ENCODE results near the gene ZBTB49.
"Not testable (repeated sequence)": the region's sequence is repeated elsewhere in the genome, so short reads cannot be mapped to it uniquely, and the experiment has no call there.

ZBTB49 gene

DNA sequence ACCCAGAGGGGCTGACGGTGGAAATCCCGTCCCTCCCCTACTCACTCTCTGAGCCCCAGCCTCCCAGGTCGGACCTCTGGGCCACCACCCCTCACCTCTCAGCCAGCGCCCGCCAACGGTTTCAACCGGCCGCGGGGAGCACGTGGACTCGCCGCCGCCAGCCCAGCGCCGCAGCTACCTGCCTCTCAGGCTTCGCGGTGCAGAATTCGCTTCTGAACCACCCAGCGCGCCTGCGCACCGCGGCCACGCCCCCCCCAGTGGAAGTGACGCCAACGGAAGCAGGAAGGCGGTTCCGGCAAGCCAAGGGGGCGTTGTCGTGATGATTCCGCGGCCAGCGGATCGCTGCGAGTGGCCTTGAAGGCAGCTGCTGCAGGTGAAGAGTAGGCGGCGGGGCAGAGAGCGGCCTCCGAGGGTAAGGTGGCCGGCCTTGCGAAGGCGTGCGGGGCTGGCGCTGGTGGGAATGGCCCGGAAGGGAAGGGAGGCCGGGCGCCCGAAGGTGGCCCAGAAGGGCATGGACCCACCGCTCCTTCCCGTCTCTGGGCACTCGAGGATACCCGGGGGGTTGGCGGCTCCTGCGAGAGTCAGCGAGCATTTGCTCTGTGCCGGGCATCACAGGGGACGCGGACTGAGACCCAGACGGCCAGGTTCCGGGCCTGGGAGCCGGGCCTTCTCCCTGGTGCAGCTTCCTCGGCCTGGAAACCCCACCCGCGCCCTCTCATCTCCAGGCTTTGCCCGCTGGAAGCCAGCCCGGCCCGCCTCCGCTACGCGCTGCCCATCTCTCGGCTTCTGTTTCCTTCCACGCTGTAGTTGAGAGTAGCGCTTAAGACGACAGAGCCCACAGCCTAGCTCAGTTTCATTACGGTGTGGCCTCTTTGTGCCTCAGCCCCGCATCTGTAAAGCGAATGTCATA is at the start of gene ZBTB49, which contains the start of gene LYAR:
Gene ZBTB49, plus strand, starts transcription at position 311 of the 910 bp plus-strand sequence. CDS start 9,695 bp downstream, outside the sequence.
Gene LYAR, minus strand, starts transcription at position 214 of the 910 bp plus-strand sequence. CDS start 6,412 bp downstream, outside the sequence.
- Mint-ChIP-seq H3K27ac (peak within 1 kb of the TSS; percentile 91), H3K4me1 (peaks cover 57% of the 10 kb centered on the region), H3K36me3 (peaks cover 28% of the 10 kb centered on the region), H3K4me3 (peak within 1 kb of the TSS; percentile 93), H3K9me3 (no peaks in the 10 kb centered on the region)
- peak; percentile 97 to 99 for DNase-seq (ENCODE audit: low spot score in 2 of 2)
- peak; percentile 95 for ATAC-seq

DNA sequence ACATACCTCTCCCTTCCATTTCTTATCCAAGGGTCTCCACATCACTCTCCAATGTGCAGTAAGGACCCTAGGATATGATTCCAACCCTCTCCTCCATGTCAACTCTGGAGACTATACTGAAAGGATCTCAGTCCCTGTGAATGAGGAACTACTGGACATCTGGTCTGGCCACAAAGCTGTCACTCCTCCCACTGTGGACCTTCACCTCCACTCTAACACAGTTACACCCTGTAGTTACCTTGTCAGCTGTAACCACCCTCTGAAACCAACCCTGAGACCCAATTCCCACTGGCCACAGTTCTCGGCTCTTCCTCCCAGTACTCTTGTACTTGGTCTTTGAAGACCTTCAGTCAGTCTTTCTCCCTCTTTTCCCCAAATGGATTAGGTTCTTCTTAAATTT is 44.9 kb upstream of the ZBTB49 start:
- peaks cover 30% of the 10 kb centered on the region for H3K4me1 Mint-ChIP-seq
- no peak overlapping the region for H3K4me3 Mint-ChIP-seq
- H3K36me3 Mint-ChIP-seq = peaks cover 70% of the 10 kb centered on the region
- H3K9me3 Mint-ChIP-seq = no peaks in the 10 kb centered on the region
- no peak overlapping the region for H3K27ac Mint-ChIP-seq
- ATAC-seq (no peak), DNase-seq (ENCODE audit: low spot score in 2 of 2) (no peak)

GRCh38 chr4:4247696-4248028 is 42.4 kb upstream of the ZBTB49 start:
- Mint-ChIP-seq H3K4me1 (peaks cover 30% of the 10 kb centered on the region), H3K27ac (peak overlapping the region; percentile 98), H3K36me3 (peaks cover 45% of the 10 kb centered on the region), H3K9me3 (no peaks in the 10 kb centered on the region), H3K4me3 (peak overlapping the region; percentile 92)
- DNase-seq (ENCODE audit: low spot score in 2 of 2) (no peak), ATAC-seq (peak; percentile 11)

DNA sequence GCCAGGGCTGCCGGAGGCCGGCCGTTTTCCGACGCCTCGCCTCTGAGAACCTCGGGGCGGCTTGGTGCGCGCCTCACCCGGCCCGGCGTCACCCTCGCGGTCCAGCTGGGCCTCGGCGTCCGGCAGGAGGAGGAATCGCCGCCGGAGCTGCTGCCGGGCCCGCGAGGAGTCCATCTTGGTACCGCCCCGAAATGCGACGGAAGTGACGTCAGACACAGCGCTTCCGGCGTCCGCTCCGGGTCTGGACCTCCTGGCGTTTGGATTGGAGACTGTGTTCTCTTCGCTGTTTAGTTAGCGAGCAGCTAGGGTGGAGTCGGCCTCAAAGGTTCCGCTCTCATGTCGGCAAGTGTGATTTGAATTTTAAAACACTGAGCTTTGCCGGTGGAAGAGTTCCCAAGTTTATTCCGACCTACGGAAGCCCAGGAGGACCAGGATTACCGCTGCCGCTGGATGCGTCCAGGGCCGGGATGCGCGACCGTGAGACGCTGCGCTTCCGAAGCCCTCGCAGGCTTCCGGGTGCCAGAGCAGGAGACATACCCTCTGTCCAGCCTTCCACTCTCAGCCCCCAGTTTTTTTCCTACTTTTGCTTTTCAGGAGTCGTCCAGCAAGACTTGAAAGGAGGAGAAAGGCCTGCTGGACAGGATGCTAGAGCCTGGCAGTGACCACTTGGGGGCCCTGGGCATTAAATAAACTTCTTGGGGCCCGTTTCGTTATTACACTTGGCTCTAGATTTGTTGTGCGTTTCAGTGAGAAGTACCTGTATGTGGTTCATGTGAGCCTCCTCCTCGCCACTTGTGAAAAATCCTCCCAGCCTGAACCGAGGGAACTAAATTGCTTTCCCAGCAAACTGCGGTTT is 41.8 kb upstream of the ZBTB49 start, which contains the start of gene TMEM128:
Gene TMEM128, minus strand, starts transcription at position 195 of the 856 bp plus-strand sequence. Its CDS starts 21 bp downstream, at position 174.
- ATAC-seq = peak; percentile 98

DNA sequence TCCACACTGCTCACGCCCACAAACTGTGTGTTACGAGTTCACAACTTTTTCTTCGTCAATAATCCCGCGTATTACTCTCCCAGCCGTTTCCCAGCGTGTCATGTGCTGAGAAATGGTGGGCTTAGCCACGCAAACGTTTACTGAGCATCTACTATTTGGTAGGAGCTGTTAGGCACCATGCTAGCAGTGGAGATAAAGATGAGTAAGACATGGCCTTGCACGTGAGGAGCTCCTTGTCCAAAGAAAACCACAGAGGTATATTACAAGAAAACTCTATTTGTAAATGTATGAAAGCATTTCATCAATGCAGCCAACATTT is 41.2 kb upstream of the ZBTB49 start:
- DNase-seq (ENCODE audit: low spot score in 2 of 2) = no peak
- ATAC-seq = no peak
- H3K4me1 Mint-ChIP-seq = peaks cover 30% of the 10 kb centered on the region

More for the DNA sequence above, 41.8 kb upstream of the ZBTB49 start, which contains the start of gene TMEM128:
- peaks cover 30% of the 10 kb centered on the region for H3K4me1 Mint-ChIP-seq
- H3K4me3 Mint-ChIP-seq = peak within 1 kb of the TSS; percentile 92
- no peaks in the 10 kb centered on the region for H3K9me3 Mint-ChIP-seq
- H3K27ac Mint-ChIP-seq = peak within 1 kb of the TSS; percentile 98
- DNase-seq (ENCODE audit: low spot score in 2 of 2) = peak; percentile 83 to 94
- peaks cover 39% of the 10 kb centered on the region for H3K36me3 Mint-ChIP-seq

DNA sequence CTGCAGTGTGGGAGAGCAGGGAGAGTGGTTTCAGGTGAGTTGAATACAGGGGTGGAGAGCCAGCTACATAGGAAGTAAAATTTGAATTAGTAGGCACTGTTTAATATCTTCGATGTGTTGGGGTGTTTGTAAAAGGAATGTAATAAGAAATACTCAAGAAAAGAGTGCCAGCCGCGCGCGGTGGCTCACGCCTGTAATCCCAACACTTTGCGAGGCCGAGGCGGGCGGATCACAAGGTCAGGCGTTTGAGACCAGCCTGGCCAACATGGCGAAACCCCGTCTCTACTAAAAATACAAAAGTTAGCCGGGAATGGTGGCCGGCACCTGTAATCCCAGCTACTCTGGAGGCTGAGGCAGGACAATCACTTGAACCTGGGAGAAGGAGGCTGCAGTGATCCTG is 40.7 kb upstream of the ZBTB49 start:
- not testable (repeated sequence) for H3K9me3 Mint-ChIP-seq; ATAC-seq; DNase-seq (ENCODE audit: low spot score in 2 of 2)
- peak overlapping the region; percentile 92 for H3K4me3 Mint-ChIP-seq
- peaks cover 28% of the 10 kb centered on the region for H3K36me3 Mint-ChIP-seq
- H3K27ac Mint-ChIP-seq = peak overlapping the region; percentile 98
- H3K4me1 Mint-ChIP-seq = peaks cover 30% of the 10 kb centered on the region

More for the DNA sequence above, 41.2 kb upstream of the ZBTB49 start:
- no peaks in the 10 kb centered on the region for H3K9me3 Mint-ChIP-seq
- peak overlapping the region; percentile 92 for H3K4me3 Mint-ChIP-seq
- peaks cover 33% of the 10 kb centered on the region for H3K36me3 Mint-ChIP-seq
- peak overlapping the region; percentile 98 for H3K27ac Mint-ChIP-seq

DNA sequence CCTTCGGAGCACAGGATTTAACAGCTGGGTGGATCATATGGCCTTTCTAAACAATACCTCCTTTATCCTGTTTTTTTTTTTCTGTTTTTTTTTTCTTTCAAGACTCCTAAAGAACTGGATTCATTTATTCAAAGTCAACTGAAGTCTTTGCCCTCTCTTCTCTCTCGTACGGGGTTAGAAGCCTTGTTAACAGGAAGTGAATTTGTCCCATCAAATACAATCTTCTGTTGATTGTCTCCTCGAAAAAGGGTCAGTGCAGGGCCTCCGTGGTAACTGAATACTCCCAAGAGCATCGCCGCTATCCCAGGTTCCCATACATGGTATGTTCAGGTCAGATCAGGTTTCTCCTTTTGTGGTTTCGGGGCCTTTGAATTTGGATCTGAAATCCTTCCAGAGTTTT is 40.2 kb upstream of the ZBTB49 start:
- ATAC-seq = no peak
- Mint-ChIP-seq H3K27ac (no peak overlapping the region), H3K36me3 (peaks cover 23% of the 10 kb centered on the region), H3K4me3 (no peak overlapping the region), H3K4me1 (peaks cover 28% of the 10 kb centered on the region), H3K9me3 (no peaks in the 10 kb centered on the region)
- DNase-seq (ENCODE audit: low spot score in 2 of 2) = no peak

GRCh38 chr4:4254199-4254598 is 35.9 kb upstream of the ZBTB49 start:
- no peak for DNase-seq (ENCODE audit: low spot score in 2 of 2)
- Mint-ChIP-seq H3K4me1 (peaks cover 2% of the 10 kb centered on the region), H3K4me3 (no peak overlapping the region), H3K9me3 (no peaks in the 10 kb centered on the region), H3K36me3 (no peaks in the 10 kb centered on the region), H3K27ac (no peak overlapping the region)
- ATAC-seq = no peak

GRCh38 chr4:4254666-4255065 is 35.4 kb upstream of the ZBTB49 start:
- DNase-seq (ENCODE audit: low spot score in 2 of 2) (no peak), ATAC-seq (no peak)

DNA sequence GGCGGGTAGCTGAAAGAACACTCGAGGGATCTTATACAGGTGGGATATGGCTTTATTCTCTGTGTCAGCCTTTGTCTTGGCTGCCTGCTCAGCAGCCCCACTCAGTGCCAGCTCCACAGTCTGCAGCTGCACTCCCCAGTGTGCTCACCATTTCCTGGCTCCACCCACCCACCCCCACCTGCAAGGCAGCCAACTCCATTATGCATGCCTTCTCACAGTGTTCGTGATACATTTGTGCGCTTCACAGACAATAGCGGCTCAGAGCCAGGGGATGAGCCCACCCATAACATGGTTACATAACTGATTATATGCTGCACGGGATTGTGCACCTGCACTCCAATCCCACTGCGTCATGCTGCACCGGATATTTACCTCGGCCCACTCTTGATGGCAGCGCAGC is 33.3 kb upstream of the ZBTB49 start:
- H3K9me3 Mint-ChIP-seq = no peaks in the 10 kb centered on the region
- ATAC-seq = no peak
- DNase-seq (ENCODE audit: low spot score in 2 of 2) = no peak
- no peaks in the 10 kb centered on the region for H3K36me3 Mint-ChIP-seq
- H3K4me1 Mint-ChIP-seq = peaks cover 8% of the 10 kb centered on the region
- H3K27ac Mint-ChIP-seq = no peak overlapping the region
- H3K4me3 Mint-ChIP-seq = no peak overlapping the region

More at GRCh38 chr4:4254666-4255065, 35.4 kb upstream of the ZBTB49 start:
- Mint-ChIP-seq H3K4me3 (no peak overlapping the region), H3K9me3 (no peaks in the 10 kb centered on the region), H3K36me3 (no peaks in the 10 kb centered on the region), H3K4me1 (no peaks in the 10 kb centered on the region), H3K27ac (no peak overlapping the region)

GRCh38 chr4:4257705-4258104 is 32.3 kb upstream of the ZBTB49 start:
- not testable (repeated sequence) for H3K9me3 Mint-ChIP-seq; H3K4me1 Mint-ChIP-seq; H3K4me3 Mint-ChIP-seq; H3K27ac Mint-ChIP-seq; DNase-seq (ENCODE audit: low spot score in 2 of 2); H3K36me3 Mint-ChIP-seq; ATAC-seq

GRCh38 chr4:4259484-4260100 is 30.5 kb upstream of the ZBTB49 start:
- no peak overlapping the region for H3K27ac Mint-ChIP-seq
- no peak overlapping the region for H3K4me3 Mint-ChIP-seq
- DNase-seq (ENCODE audit: low spot score in 2 of 2) = no peak
- ATAC-seq = no peak
- no peaks in the 10 kb centered on the region for H3K9me3 Mint-ChIP-seq
- H3K36me3 Mint-ChIP-seq = no peaks in the 10 kb centered on the region
- H3K4me1 Mint-ChIP-seq = peaks cover 8% of the 10 kb centered on the region

GRCh38 chr4:4260185-4260751 is 29.8 kb upstream of the ZBTB49 start:
- Mint-ChIP-seq H3K27ac (no peak overlapping the region), H3K4me3 (no peak overlapping the region), H3K9me3 (no peaks in the 10 kb centered on the region), H3K36me3 (no peaks in the 10 kb centered on the region), H3K4me1 (peaks cover 8% of the 10 kb centered on the region)
- DNase-seq (ENCODE audit: low spot score in 2 of 2) (no peak), ATAC-seq (peak; percentile 97)

- H3K9me3 Mint-ChIP-seq = no peaks in the 10 kb centered on the region
- H3K27ac Mint-ChIP-seq = peak overlapping the region; percentile 96
- no peak for DNase-seq (ENCODE audit: low spot score in 2 of 2)
Observed at GRCh38 chr4:4267981-4268380, 22.1 kb upstream of the ZBTB49 start.

GRCh38 chr4:4268776-4269175 is 21.3 kb upstream of the ZBTB49 start:
- H3K4me1 Mint-ChIP-seq = peaks cover 73% of the 10 kb centered on the region
- H3K36me3 Mint-ChIP-seq = peaks cover 69% of the 10 kb centered on the region
- H3K27ac Mint-ChIP-seq = peak overlapping the region; percentile 96
- H3K4me3 Mint-ChIP-seq = peak overlapping the region; percentile 70
- ATAC-seq = peak; percentile 23
- DNase-seq (ENCODE audit: low spot score in 2 of 2) = no peak
- no peaks in the 10 kb centered on the region for H3K9me3 Mint-ChIP-seq

More at GRCh38 chr4:4267981-4268380, 22.1 kb upstream of the ZBTB49 start:
- peaks cover 67% of the 10 kb centered on the region for H3K4me1 Mint-ChIP-seq
- no peak for ATAC-seq
- H3K4me3 Mint-ChIP-seq = no peak overlapping the region
- peaks cover 61% of the 10 kb centered on the region for H3K36me3 Mint-ChIP-seq
